ENCODE data around the gene THAP4. TPM values are rescaled to one million over a fixed set of nuclear protein-coding genes. Genes with fewer than 3 reads are reported as not detected.

Gene THAP4
- total and polyA plus RNA-seq, 2 of the 13 experiments (the other 11 are each of a cell fraction or from before 2014, with no cell fraction given) = 59.7 to 75.7 TPM

DNA sequence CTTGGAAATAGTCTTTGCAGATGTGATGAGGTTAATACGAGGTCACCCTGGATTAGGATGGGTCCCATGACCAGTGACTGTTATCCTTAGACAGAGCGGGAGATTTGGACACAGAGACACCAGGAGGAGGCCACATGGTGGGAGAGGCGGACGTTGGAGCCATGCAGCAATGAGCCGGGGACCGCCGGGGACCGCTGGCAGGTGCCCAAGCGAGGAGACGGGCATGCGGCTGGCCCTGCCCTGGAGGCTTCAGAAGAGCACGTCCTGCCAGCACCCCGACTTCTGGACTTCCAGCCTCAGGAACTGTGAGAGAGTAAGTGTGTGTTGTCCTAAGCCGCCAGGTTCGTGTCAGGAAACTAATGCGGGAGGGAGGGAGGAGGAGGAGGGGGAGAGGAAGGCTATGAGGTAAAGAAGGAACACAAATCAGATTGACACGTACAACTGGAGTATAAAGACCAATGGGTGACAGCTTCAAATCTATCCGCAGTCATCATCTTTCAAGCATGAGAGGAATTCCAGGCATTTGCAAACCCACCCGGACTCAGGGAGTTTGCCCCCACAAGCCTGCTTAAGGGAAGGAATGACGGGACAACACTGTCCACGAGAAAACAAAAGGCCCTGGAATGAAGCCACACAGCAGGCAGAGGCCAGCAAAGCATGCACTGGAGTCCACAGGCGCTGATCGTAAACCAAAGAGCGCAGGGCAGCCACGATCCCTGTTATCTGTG lies 90.0 kb downstream of the THAP4 start (continued):
- TF ChIP-seq ZNF24 (IDR thresholded peaks at IDR 0.05) (no peak), SMAD9 (CRISPR knock-in tag; IDR thresholded peaks at IDR 0.05) (peak; percentile 79; the same call in 1 of the 2 replicates), FOXK2 (IDR thresholded peaks at IDR 0.05) (no peak), ARNTL (CRISPR knock-in tag; IDR thresholded peaks at IDR 0.05) (no peak), ZNF761 (CRISPR knock-in tag; conservative IDR thresholded peaks at IDR 0.05) (no peak), ZNF660 (CRISPR knock-in tag; IDR thresholded peaks at IDR 0.05; ENCODE audit: borderline replicate concordance, low read depth) (no peak), ZNF879 (CRISPR knock-in tag; IDR thresholded peaks at IDR 0.05) (no peak), ZMAT3 (CRISPR knock-in tag; conservative IDR thresholded peaks at IDR 0.05) (0 out of 2 replicates have a peak, but pooled peaks have one; percentile 19), TMF1 (CRISPR knock-in tag; IDR thresholded peaks at IDR 0.05; ENCODE audit: low read depth) (no peak), ZNF552 (CRISPR knock-in tag; IDR thresholded peaks at IDR 0.05; ENCODE audit: borderline replicate concordance) (no peak), ZBTB42 (CRISPR knock-in tag; IDR thresholded peaks at IDR 0.05) (no peak), DNMT3B (CRISPR knock-in tag; conservative IDR thresholded peaks at IDR 0.05) (no peak; the same call in 1 of the 2 replicates), ZFP41 (CRISPR knock-in tag; IDR thresholded peaks at IDR 0.05; ENCODE audit: borderline replicate concordance) (peak; percentile 86; the same call in 1 of the 2 replicates), ZSCAN12 (CRISPR knock-in tag; IDR thresholded peaks at IDR 0.05) (no peak), ZNF589 (CRISPR knock-in tag; conservative IDR thresholded peaks at IDR 0.05) (no peak), ZNF543 (CRISPR knock-in tag; IDR thresholded peaks at IDR 0.05) (no peak), ZBTB8A (CRISPR knock-in tag; IDR thresholded peaks at IDR 0.05; ENCODE audit: borderline replicate concordance, low read depth) (no peak), ISX (CRISPR knock-in tag; conservative IDR thresholded peaks at IDR 0.05) (no peak), ZNF235 (CRISPR knock-in tag; IDR thresholded peaks at IDR 0.05; ENCODE audit: borderline replicate concordance) (no peak)
- TF ChIP-seq, protein P1, sequence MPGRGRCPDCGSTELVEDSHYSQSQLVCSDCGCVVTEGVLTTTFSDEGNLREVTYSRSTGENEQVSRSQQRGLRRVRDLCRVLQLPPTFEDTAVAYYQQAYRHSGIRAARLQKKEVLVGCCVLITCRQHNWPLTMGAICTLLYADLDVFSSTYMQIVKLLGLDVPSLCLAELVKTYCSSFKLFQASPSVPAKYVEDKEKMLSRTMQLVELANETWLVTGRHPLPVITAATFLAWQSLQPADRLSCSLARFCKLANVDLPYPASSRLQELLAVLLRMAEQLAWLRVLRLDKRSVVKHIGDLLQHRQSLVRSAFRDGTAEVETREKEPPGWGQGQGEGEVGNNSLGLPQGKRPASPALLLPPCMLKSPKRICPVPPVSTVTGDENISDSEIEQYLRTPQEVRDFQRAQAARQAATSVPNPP (CRISPR knock-in tag; IDR thresholded peaks at IDR 0.05) = peak; percentile 59; the same call in 1 of the 2 replicates
- TF ChIP-seq, protein P2, sequence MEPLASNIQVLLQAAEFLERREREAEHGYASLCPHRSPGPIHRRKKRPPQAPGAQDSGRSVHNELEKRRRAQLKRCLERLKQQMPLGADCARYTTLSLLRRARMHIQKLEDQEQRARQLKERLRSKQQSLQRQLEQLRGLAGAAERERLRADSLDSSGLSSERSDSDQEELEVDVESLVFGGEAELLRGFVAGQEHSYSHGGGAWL (CRISPR knock-in tag; IDR thresholded peaks at IDR 0.05) = peak; percentile 79
- TF ChIP-seq, protein P3, sequence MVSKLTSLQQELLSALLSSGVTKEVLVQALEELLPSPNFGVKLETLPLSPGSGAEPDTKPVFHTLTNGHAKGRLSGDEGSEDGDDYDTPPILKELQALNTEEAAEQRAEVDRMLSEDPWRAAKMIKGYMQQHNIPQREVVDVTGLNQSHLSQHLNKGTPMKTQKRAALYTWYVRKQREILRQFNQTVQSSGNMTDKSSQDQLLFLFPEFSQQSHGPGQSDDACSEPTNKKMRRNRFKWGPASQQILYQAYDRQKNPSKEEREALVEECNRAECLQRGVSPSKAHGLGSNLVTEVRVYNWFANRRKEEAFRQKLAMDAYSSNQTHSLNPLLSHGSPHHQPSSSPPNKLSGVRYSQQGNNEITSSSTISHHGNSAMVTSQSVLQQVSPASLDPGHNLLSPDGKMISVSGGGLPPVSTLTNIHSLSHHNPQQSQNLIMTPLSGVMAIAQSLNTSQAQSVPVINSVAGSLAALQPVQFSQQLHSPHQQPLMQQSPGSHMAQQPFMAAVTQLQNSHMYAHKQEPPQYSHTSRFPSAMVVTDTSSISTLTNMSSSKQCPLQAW (CRISPR knock-in tag; IDR thresholded peaks at IDR 0.05) = peak; percentile 58
- TF ChIP-seq, protein P4, sequence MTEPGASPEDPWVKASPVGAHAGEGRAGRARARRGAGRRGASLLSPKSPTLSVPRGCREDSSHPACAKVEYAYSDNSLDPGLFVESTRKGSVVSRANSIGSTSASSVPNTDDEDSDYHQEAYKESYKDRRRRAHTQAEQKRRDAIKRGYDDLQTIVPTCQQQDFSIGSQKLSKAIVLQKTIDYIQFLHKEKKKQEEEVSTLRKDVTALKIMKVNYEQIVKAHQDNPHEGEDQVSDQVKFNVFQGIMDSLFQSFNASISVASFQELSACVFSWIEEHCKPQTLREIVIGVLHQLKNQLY (CRISPR knock-in tag; IDR thresholded peaks at IDR 0.05) = no peak
- TF ChIP-seq, protein P5, sequence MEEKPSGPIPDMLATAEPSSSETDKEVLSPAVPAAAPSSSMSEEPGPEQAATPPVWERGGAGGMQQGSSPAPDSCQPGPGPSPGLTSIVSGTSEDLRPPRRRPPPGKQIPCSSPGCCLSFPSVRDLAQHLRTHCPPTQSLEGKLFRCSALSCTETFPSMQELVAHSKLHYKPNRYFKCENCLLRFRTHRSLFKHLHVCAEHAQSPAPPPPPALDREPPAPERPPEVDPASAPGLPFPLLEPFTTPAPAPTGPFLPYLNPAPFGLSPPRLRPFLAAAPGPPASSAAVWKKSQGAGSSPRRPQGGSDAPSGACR (CRISPR knock-in tag; IDR thresholded peaks at IDR 0.05) = peak; percentile 62; the same call in 1 of the 2 replicates
- TF ChIP-seq, protein P6, sequence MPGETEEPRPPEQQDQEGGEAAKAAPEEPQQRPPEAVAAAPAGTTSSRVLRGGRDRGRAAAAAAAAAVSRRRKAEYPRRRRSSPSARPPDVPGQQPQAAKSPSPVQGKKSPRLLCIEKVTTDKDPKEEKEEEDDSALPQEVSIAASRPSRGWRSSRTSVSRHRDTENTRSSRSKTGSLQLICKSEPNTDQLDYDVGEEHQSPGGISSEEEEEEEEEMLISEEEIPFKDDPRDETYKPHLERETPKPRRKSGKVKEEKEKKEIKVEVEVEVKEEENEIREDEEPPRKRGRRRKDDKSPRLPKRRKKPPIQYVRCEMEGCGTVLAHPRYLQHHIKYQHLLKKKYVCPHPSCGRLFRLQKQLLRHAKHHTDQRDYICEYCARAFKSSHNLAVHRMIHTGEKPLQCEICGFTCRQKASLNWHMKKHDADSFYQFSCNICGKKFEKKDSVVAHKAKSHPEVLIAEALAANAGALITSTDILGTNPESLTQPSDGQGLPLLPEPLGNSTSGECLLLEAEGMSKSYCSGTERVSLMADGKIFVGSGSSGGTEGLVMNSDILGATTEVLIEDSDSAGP (CRISPR knock-in tag; IDR thresholded peaks at IDR 0.05; ENCODE audit: borderline replicate concordance) = 0 out of 2 replicates have a peak, but pooled peaks have one; percentile 22
